K562 (cell line): ENCODE data around the gene FILIP1L. TPM values are rescaled to one million over a fixed set of nuclear protein-coding genes. Genes with fewer than 3 reads are reported as not detected.

ENCODE experiments used
- ADNP ChIP-seq: fragments of 200-800 bp; sonication (Bioruptor generic); IDR thresholded peaks from 2 replicates; pipeline ENCODE4 v1.6.1; 2016; ENCODE audit warnings: missing genetic modification characterization, missing compliant biosample characterization
- ATF6 ChIP-seq: sonication (generic); formaldehyde crosslinking; IDR thresholded peaks from 2 replicates; pipeline ENCODE4 v1.4.0; 2020; ENCODE audit warnings: mild to moderate bottlenecking, missing genetic modification reagents
- CREM ChIP-seq: IDR thresholded peaks from 2 replicates; pipeline ENCODE4 v1.6.1; 2014; ENCODE audit warnings: antibody characterized with exemption, low read depth
- FOXP1 ChIP-seq: sonication (generic); formaldehyde crosslinking; IDR thresholded peaks from 2 replicates; pipeline ENCODE4 v1.8.0; 2022; ENCODE audit warnings: mild to moderate bottlenecking, missing genetic modification reagents
- HLTF ChIP-seq: fragments of 450-650 bp; IDR thresholded peaks from 2 replicates; pipeline ENCODE4 v1.6.1; 2016
- KAT7 ChIP-seq: sonication (generic); formaldehyde crosslinking; IDR thresholded peaks from 2 replicates; pipeline ENCODE4 v1.8.0; 2022; ENCODE audit warnings: missing genetic modification reagents, mild to moderate bottlenecking, borderline replicate concordance
- KDM1A ChIP-seq, 2 experiments: fragments of 450-650 bp; IDR thresholded peaks; 2 replicates each; pipeline ENCODE4 v1.6.1; 2016; ENCODE audit warnings: mild to moderate bottlenecking in 2 of 2
- MTA2 ChIP-seq: fragments of 450-650 bp; IDR thresholded peaks from 2 replicates; pipeline ENCODE4 v1.6.1; 2016; ENCODE audit warnings: low read depth
- NBN ChIP-seq: fragments of 450-650 bp; IDR thresholded peaks from 2 replicates; pipeline ENCODE4 v1.6.1; 2016; ENCODE audit warnings: low read depth, mild to moderate bottlenecking
- PBX2 ChIP-seq, 2 experiments: IDR thresholded peaks in 1 of 2; conservative IDR thresholded peaks in 1 of 2; 2 replicates each; pipeline ENCODE4 v1.6.1; 2016; ENCODE audit warnings: low read depth in 2 of 2, mild to moderate bottlenecking in 1 of 2, missing compliant biosample characterization in 1 of 2, missing genetic modification characterization in 1 of 2, moderate library complexity in 1 of 2
- RHOXF2B ChIP-seq: fragments of 250-450 bp; sonication (Bioruptor Pico); conservative IDR thresholded peaks from 2 replicates; pipeline ENCODE4 v1.5.1; 2021
- SMARCE1 ChIP-seq: fragments of 450-650 bp; IDR thresholded peaks from 2 replicates; pipeline ENCODE4 v1.7.1; 2016; ENCODE audit warnings: mild to moderate bottlenecking
- TAL1 ChIP-seq: fragments of 450-650 bp; IDR thresholded peaks from 2 replicates; pipeline ENCODE4 v1.6.1; 2016; ENCODE audit warnings: mild to moderate bottlenecking
- TEAD4 ChIP-seq, 2 experiments: sonication (generic) in 1 of 2; formaldehyde crosslinking in 1 of 2; IDR thresholded peaks; 2 replicates each; pipeline versions ENCODE4 v1.6.1 to v1.8.0; 2012 to 2022; ENCODE audit warnings: borderline replicate concordance in 1 of 2, inconsistent platforms in 1 of 2, low read length in 1 of 2, mild to moderate bottlenecking in 1 of 2, missing genetic modification reagents in 1 of 2
- THAP12 ChIP-seq: fragments of 250-450 bp; sonication (Bioruptor Pico); IDR thresholded peaks from 2 replicates; pipeline ENCODE4 v1.9.0; 2021; ENCODE audit warnings: mild to moderate bottlenecking, inconsistent platforms
- THRA ChIP-seq: fragments of 450-650 bp; IDR thresholded peaks from 2 replicates; pipeline ENCODE4 v1.6.1; 2017; ENCODE audit warnings: mild to moderate bottlenecking, moderate library complexity
- TOE1 ChIP-seq, 2 experiments: fragments of 450-650 bp in 1 of 2; sonication (generic) in 1 of 2; formaldehyde crosslinking in 1 of 2; IDR thresholded peaks; 2 replicates each; pipeline versions ENCODE4 v1.7.1 to v1.8.0; 2016 to 2022; ENCODE audit warnings: borderline replicate concordance in 2 of 2, mild to moderate bottlenecking in 2 of 2, antibody characterized with exemption in 1 of 2, inconsistent platforms in 1 of 2, low read depth in 1 of 2, missing genetic modification reagents in 1 of 2, moderate library complexity in 1 of 2
- ZNF197 ChIP-seq: fragments of 200-800 bp; sonication (Bioruptor generic); IDR thresholded peaks from 2 replicates; pipeline ENCODE4 v1.6.1; 2016; ENCODE audit warnings: low read depth, missing genetic modification characterization, missing compliant biosample characterization
- ZNF384 ChIP-seq: IDR thresholded peaks from 2 replicates; pipeline ENCODE4 v1.6.1; 2012; ENCODE audit warnings: low read depth, low read length, improper control_type of control experiment
- polyA plus RNA-seq, 8 experiments: library from polyadenylated mRNA; depleted of rRNA in 4 of 8; stranded (reverse) in 5 of 8; unstranded in 3 of 8; fragments of >200 nt; fragmentation: Nextera tagmentation in 2 of 8; fragmentation: Illumina TruSeq in 1 of 8; extraction: Ambion mirVana in 2 of 8; extraction: Trizol in 1 of 8; gene quantifications; 2 replicates each; pipeline versions ENCODE4 v1.2.1 to v1.2.3, GENCODE V29; 2011 to 2014; ENCODE audit warnings: inconsistent platforms in 1 of 8, missing spikeins in 1 of 8
- total RNA-seq, 7 experiments: library from RNA; depleted of rRNA in 6 of 7; stranded (reverse); fragments of >200 nt in 6 of 7; fragmentation: Illumina TruSeq in 2 of 7; extraction: Trizol in 2 of 7; gene quantifications; 2 replicates each; pipeline versions ENCODE4 v1.2.1 to v1.2.3, GENCODE V29; 2011 to 2021; ENCODE audit warnings: low replicate concordance in 1 of 7

FILIP1L gene
- total and polyA plus RNA-seq, 9 of the 15 experiments (the other 6 are each of a cell fraction or from before 2014, with no cell fraction given): 0.50 to 2.1 (median 1.1) TPM

- TF ChIP-seq PBX2 (CRISPR knock-in tag; IDR thresholded peaks at IDR 0.05; ENCODE audit: low read depth): no peak
- peak; percentile 49; the same call in 1 of the 2 replicates for TF ChIP-seq PBX2 (tag; conservative IDR thresholded peaks at IDR 0.05; ENCODE audit: low read depth)
- no peak for TF ChIP-seq THRA
- TF ChIP-seq ZNF384: no peak
- TF ChIP-seq THAP12: no peak
- TF ChIP-seq TOE1 (IDR thresholded peaks at IDR 0.05; ENCODE audit: borderline replicate concordance): no peak
- TF ChIP-seq TOE1 (CRISPR knock-in tag; IDR thresholded peaks at IDR 0.05; ENCODE audit: borderline replicate concordance, low read depth): no peak
- peak; percentile 57 for TF ChIP-seq TAL1
- no peak for TF ChIP-seq ATF6 (CRISPR knock-in tag)
- no peak for TF ChIP-seq HLTF
- no peak for TF ChIP-seq CREM
- peak; percentile 74 for TF ChIP-seq TEAD4 (IDR thresholded peaks at IDR 0.05; ENCODE audit: low read length)
- TF ChIP-seq TEAD4 (CRISPR knock-in tag; IDR thresholded peaks at IDR 0.05; ENCODE audit: borderline replicate concordance): no peak
- no peak for TF ChIP-seq ZNF197 (CRISPR knock-in tag)
- peak; percentile 48; the same call in 1 of the 2 replicates for TF ChIP-seq MTA2
- no peak for TF ChIP-seq RHOXF2B
- TF ChIP-seq KAT7 (CRISPR knock-in tag): no peak
- no peak for TF ChIP-seq NBN
- TF ChIP-seq ADNP (tag): no peak
- peak; percentile 71; the same call in 1 of the 2 replicates for TF ChIP-seq SMARCE1
- 0 out of 4 replicates have a peak, but pooled peaks have one; percentile 16 to 28 for TF ChIP-seq KDM1A (IDR thresholded peaks at IDR 0.05)
- TF ChIP-seq FOXP1 (CRISPR knock-in tag): no peak
Observed at GRCh38 chr3:100029689-100030088, 84.6 kb downstream of the FILIP1L start (continued).
